Mesendoderm (in vitro differentiated cells): Measurements from ENCODE around the gene ADH4.

Experiments
- DNase-seq: peaks from one replicate; pipeline ENCODE4 v3.0.0; 2013
- H2AK5ac ChIP-seq: 2 replicates; pipeline ENCODE4 v1.6.1; 2013; ENCODE audit warnings: low read length, inconsistent platforms
- H2BK120ac ChIP-seq: 2 replicates; pipeline ENCODE4 v1.6.1; 2013; ENCODE audit warnings: low read depth, mild to moderate bottlenecking, low read length, moderate library complexity, mixed read lengths
- H2BK15ac ChIP-seq: replicated peaks from 2 replicates; pipeline ENCODE4 v1.6.1; 2013; ENCODE audit warnings: low read depth, mild to moderate bottlenecking, moderate library complexity
- H2BK5ac ChIP-seq: 2 replicates; pipeline ENCODE4 v1.6.1; 2013; ENCODE audit warnings: low read length, inconsistent platforms
- H3K18ac ChIP-seq: 2 replicates; pipeline ENCODE4 v1.6.1; 2013; ENCODE audit warnings: mild to moderate bottlenecking, low read length, mixed read lengths
- H3K23ac ChIP-seq: one replicate; pipeline ENCODE4 v1.6.1; 2013; ENCODE audit warnings: low read length
- H3K27ac ChIP-seq: 2 replicates; pipeline ENCODE4 v1.5.1; 2013; ENCODE audit warnings: low read depth, mild to moderate bottlenecking, inconsistent platforms, low read length, moderate library complexity
- H3K27me3 ChIP-seq: 2 replicates; pipeline ENCODE4 v1.6.1; 2013; ENCODE audit warnings: low read length, control low read depth, mild to moderate bottlenecking, inconsistent platforms; ENCODE audit not compliant: insufficient read depth, poor library complexity
- H3K36me3 ChIP-seq: 2 replicates; pipeline ENCODE4 v1.6.1; 2013; ENCODE audit warnings: low read length, inconsistent platforms; ENCODE audit not compliant: control insufficient read depth, insufficient read depth
- H3K4ac ChIP-seq: one replicate; pipeline ENCODE4 v1.6.1; 2013; ENCODE audit warnings: low read depth, mild to moderate bottlenecking, low read length, moderate library complexity
- H3K4me1 ChIP-seq: 2 replicates; pipeline ENCODE4 v1.6.1; 2013; ENCODE audit warnings: low read depth, low read length, inconsistent platforms; ENCODE audit not compliant: control insufficient read depth
- H3K4me2 ChIP-seq: 2 replicates; pipeline ENCODE4 v1.6.1; 2013; ENCODE audit warnings: low read length
- H3K4me3 ChIP-seq: 2 replicates; pipeline ENCODE4 v1.5.1; 2013; ENCODE audit warnings: mild to moderate bottlenecking, low read length
- H3K56ac ChIP-seq: one replicate; pipeline ENCODE4 v1.6.1; 2013; ENCODE audit warnings: low read length
- H3K79me1 ChIP-seq: 2 replicates; pipeline ENCODE4 v1.6.1; 2013; ENCODE audit warnings: low read length, inconsistent platforms
- H3K79me2 ChIP-seq: 2 replicates; pipeline ENCODE4 v1.6.1; 2013; ENCODE audit warnings: mild to moderate bottlenecking, low read length; ENCODE audit not compliant: control insufficient read depth, insufficient read depth
- H3K9ac ChIP-seq: 2 replicates; pipeline ENCODE4 v1.6.1; 2013; ENCODE audit warnings: low read length, inconsistent platforms
- H4K5ac ChIP-seq: one replicate; pipeline ENCODE4 v1.6.1; 2013; ENCODE audit warnings: low read length
- H4K8ac ChIP-seq: one replicate; pipeline ENCODE4 v1.6.1; 2013; ENCODE audit warnings: low read depth, mild to moderate bottlenecking, control low read depth, low read length, moderate library complexity
- WGBS: extraction: QIAGEN DNeasy Blood & Tissue Kit; methylation state at CpG from one replicate; pipeline ENCODE4 v1.1.7; 2013; ENCODE audit warnings: low lambda C conversion rate, missing lambda C conversion rate; ENCODE audit not compliant: insufficient coverage; ENCODE audit errors: extremely low coverage; 5-methylcytosine and 5-hydroxymethylcytosine counted together

Gene ADH4

GRCh38 chr4:99078931-99079624 is 65.0 kb downstream of the ADH4 start:
- Histone ChIP-seq H3K27me3 (no peaks in the 10 kb centered on the region), H2BK15ac (no peak overlapping the region), H2BK120ac (no peak overlapping the region), H3K4me3 (no peak overlapping the region), H3K4me2 (no peak overlapping the region), H3K23ac (no peak overlapping the region), H4K5ac (no peak overlapping the region), H3K18ac (no peak overlapping the region), H3K4me1 (no peaks in the 10 kb centered on the region), H3K79me1 (peaks cover 6% of the 10 kb centered on the region), H3K27ac (no peak overlapping the region), H3K36me3 (peaks cover 4% of the 10 kb centered on the region), H2BK5ac (no peak overlapping the region), H3K79me2 (peaks cover 5% of the 10 kb centered on the region), H4K8ac (no peak overlapping the region), H3K56ac (no peak overlapping the region), H3K4ac (no peak overlapping the region), H2AK5ac (no peak overlapping the region), H3K9ac (no peak overlapping the region)
- no peak for DNase-seq
- WGBS: no CpG with 5 or more reads among the region's 5 CpGs

GRCh38 chr4:99078336-99078735 is 65.8 kb downstream of the ADH4 start:
- H3K27ac ChIP-seq: no peak overlapping the region
- no peak overlapping the region for H2BK5ac ChIP-seq
- peaks cover 3% of the 10 kb centered on the region for H3K79me1 ChIP-seq
- no peak overlapping the region for H3K4ac ChIP-seq
- no peaks in the 10 kb centered on the region for H3K4me1 ChIP-seq
- no peak overlapping the region for H4K8ac ChIP-seq
- no peak overlapping the region for H3K9ac ChIP-seq
- no peaks in the 10 kb centered on the region for H3K27me3 ChIP-seq
- H3K18ac ChIP-seq: no peak overlapping the region
- no peak overlapping the region for H3K56ac ChIP-seq
- WGBS: no CpG with 5 or more reads among the region's 5 CpGs
- H2BK15ac ChIP-seq: no peak overlapping the region
- H3K79me2 ChIP-seq: peaks cover 2% of the 10 kb centered on the region
- H4K5ac ChIP-seq: no peak overlapping the region
- H3K4me2 ChIP-seq: no peak overlapping the region
- DNase-seq: no peak
- H2AK5ac ChIP-seq: no peak overlapping the region
- H2BK120ac ChIP-seq: no peak overlapping the region
- H3K36me3 ChIP-seq: peaks cover 4% of the 10 kb centered on the region
- H3K4me3 ChIP-seq: no peak overlapping the region
- no peak overlapping the region for H3K23ac ChIP-seq

DNA sequence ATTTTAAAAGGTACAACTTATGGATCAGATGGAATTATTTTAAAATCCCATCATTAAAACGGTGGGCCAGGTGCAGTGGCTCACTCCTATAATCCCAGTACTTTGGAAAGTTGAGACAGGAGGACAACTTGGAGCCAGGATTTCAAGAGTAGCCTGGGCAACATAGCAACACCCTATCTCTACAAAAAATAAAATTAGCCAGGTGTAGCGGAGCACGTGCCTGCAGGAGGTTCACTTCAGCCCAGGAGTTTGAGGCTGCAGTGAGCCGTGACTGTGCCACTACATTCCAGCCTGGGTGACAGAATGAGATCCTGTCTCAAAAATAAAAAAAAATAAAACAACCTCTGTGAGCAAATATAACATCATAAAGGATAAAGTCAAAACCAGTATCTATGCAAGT is 66.9 kb downstream of the ADH4 start:
- peaks cover under 1% of the 10 kb centered on the region for H3K79me1 ChIP-seq
- no peak overlapping the region for H4K5ac ChIP-seq
- peaks cover 3% of the 10 kb centered on the region for H3K36me3 ChIP-seq
- H2BK120ac ChIP-seq: no peak overlapping the region
- WGBS: no CpG with 5 or more reads among the region's 4 CpGs
- DNase-seq: no peak
- H4K8ac ChIP-seq: no peak overlapping the region
- H3K4ac ChIP-seq: no peak overlapping the region
- H3K4me3 ChIP-seq: no peak overlapping the region
- H3K18ac ChIP-seq: no peak overlapping the region
- H2BK5ac ChIP-seq: no peak overlapping the region
- no peak overlapping the region for H3K4me2 ChIP-seq
- H2BK15ac ChIP-seq: no peak overlapping the region
- H3K79me2 ChIP-seq: no peaks in the 10 kb centered on the region
- no peaks in the 10 kb centered on the region for H3K27me3 ChIP-seq
- no peak overlapping the region for H2AK5ac ChIP-seq
- no peak overlapping the region for H3K9ac ChIP-seq
- no peaks in the 10 kb centered on the region for H3K4me1 ChIP-seq
- no peak overlapping the region for H3K56ac ChIP-seq
- no peak overlapping the region for H3K27ac ChIP-seq
- H3K23ac ChIP-seq: no peak overlapping the region

- DNase-seq: no peak
- H3K4me2 ChIP-seq: no peak overlapping the region
- H2AK5ac ChIP-seq: no peak overlapping the region
- H3K18ac ChIP-seq: no peak overlapping the region
- no peaks in the 10 kb centered on the region for H3K4me1 ChIP-seq
- no peak overlapping the region for H3K23ac ChIP-seq
- H3K79me2 ChIP-seq: no peaks in the 10 kb centered on the region
- no peak overlapping the region for H3K56ac ChIP-seq
- H4K8ac ChIP-seq: no peak overlapping the region
- no peak overlapping the region for H3K27ac ChIP-seq
- H2BK120ac ChIP-seq: no peak overlapping the region
- no peaks in the 10 kb centered on the region for H3K79me1 ChIP-seq
- no peak overlapping the region for H2BK5ac ChIP-seq
- no peak overlapping the region for H3K4ac ChIP-seq
- no peak overlapping the region for H3K9ac ChIP-seq
- H3K4me3 ChIP-seq: no peak overlapping the region
- no peaks in the 10 kb centered on the region for H3K27me3 ChIP-seq
- no CpG with 5 or more reads among the region's 5 CpGs for WGBS
- H2BK15ac ChIP-seq: no peak overlapping the region
- H3K36me3 ChIP-seq: peaks cover 2% of the 10 kb centered on the region
- H4K5ac ChIP-seq: no peak overlapping the region
Observed at GRCh38 chr4:99076292-99076976, 67.7 kb downstream of the ADH4 start.

- Histone ChIP-seq H2BK15ac (no peak overlapping the region), H2AK5ac (no peak overlapping the region), H3K23ac (no peak overlapping the region), H3K79me2 (no peaks in the 10 kb centered on the region), H3K79me1 (no peaks in the 10 kb centered on the region), H3K4me3 (no peak overlapping the region), H2BK120ac (no peak overlapping the region), H4K8ac (no peak overlapping the region), H2BK5ac (no peak overlapping the region), H3K4ac (no peak overlapping the region), H3K27me3 (no peaks in the 10 kb centered on the region), H3K4me2 (no peak overlapping the region), H3K27ac (no peak overlapping the region), H3K18ac (no peak overlapping the region), H3K4me1 (no peaks in the 10 kb centered on the region), H3K36me3 (peaks cover 2% of the 10 kb centered on the region), H3K56ac (no peak overlapping the region), H4K5ac (no peak overlapping the region), H3K9ac (no peak overlapping the region)
- DNase-seq: no peak
- no CpG with 5 or more reads among the region's 7 CpGs for WGBS
Observed at GRCh38 chr4:99074816-99075215, 69.3 kb downstream of the ADH4 start.
